ENCODE data around the gene CDK12.
"Not testable (repeated sequence)": the region's sequence is repeated elsewhere in the genome, so short reads cannot be mapped to it uniquely, and the experiment has no call there.

The CDK12 gene

DNA sequence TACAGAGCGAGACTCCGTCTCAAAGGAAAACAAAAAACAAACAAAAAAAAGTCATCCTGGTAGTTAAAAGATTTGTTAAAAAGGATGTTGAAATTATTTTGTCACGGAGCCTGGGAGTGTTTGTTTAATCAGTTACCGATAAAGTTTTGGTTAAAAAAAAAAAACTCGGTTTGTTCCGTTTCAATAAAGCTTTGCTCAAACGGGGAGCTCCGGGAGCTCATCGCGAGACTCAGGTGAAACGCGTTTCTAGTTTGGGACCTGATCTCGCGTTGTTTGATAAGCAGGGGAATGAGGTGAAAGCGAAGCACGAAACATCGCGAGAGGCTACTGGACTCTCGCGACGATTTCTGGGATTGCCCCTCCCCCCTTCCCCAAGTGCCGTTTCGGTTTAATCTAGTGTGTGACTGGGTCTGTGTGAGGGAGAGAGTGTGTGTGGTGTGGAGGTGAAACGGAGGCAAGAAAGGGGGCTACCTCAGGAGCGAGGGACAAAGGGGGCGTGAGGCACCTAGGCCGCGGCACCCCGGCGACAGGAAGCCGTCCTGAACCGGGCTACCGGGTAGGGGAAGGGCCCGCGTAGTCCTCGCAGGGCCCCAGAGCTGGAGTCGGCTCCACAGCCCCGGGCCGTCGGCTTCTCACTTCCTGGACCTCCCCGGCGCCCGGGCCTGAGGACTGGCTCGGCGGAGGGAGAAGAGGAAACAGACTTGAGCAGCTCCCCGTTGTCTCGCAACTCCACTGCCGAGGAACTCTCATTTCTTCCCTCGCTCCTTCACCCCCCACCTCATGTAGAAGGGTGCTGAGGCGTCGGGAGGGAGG lies at the start of gene CDK12:
Gene CDK12, plus strand, starts transcription at position 374 of the 813 bp plus-strand sequence. CDS start 586 bp downstream, outside the sequence.
- peak; percentile 98 for DNase-seq (ENCODE audit: low read depth, low spot score)

DNA sequence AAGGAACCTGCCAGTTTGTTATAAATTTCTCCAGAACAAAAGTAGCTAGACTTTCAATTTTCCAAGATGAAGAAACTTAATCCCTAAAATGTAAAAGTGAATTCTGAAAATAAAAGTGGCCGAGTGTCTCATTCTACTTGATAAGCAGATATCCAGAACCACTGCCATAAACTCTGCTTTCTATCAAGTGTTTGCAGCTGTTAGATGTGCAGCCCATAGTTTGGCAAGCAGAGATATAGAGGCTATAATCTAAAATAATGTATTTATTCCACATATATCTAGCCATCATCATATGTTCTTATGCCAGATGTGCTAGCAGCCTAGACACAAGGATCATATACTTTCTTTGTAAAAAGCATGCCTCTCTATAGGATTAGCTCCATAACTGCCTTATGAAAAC lies 45.1 kb upstream of the CDK12 start:
- no peak for DNase-seq (ENCODE audit: low read depth, low spot score)

DNA sequence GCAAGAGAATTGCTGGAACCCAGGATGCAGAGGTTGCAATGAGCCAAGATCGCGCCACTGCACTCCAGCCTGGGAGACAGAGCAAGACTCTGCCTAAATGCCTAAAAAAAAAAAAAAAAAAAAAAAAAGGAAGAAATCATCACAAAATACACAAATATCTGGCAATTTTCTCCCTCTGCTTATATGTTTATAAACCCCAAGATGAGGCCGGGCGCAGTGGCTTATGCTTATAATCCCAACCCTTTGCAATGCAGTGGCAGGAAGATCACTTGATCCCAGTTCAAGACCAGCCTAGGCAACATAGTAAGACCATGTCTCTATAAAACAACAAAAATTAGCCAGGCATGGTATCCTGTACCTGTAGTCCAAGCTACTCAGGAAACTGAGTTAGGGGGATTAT lies 31.7 kb upstream of the CDK12 start:
- DNase-seq (ENCODE audit: low read depth, low spot score): no peak

DNA sequence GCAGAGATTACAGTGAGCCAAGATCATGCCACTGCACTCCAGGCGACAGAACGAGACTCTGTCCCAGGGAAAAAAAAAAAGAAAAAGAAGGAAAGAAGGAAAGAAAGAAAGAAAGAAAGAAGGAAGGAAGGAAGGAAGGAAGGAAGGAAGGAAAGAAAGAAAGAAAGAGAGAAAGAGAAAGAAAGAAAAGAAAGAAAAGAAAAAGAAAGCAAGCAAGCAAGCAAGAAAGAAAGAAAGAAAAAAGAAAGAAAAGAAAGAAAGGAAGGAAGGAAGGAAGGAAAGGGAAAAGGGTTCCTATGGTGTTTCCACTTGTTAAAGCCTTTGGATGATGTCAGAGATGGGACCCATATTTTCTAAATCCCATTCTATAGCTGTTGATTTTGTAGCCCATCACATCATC lies 21.4 kb upstream of the CDK12 start:
- DNase-seq (ENCODE audit: low read depth, low spot score): not testable (repeated sequence)

GRCh38 chr17:39443326-39443725 lies 18.0 kb upstream of the CDK12 start:
- DNase-seq (ENCODE audit: low read depth, low spot score): no peak

GRCh38 chr17:39447561-39447960 lies 13.7 kb upstream of the CDK12 start:
- DNase-seq (ENCODE audit: low read depth, low spot score): no peak

- no peak for DNase-seq (ENCODE audit: low read depth, low spot score)
Observed at GRCh38 chr17:39450051-39450450, 11.2 kb upstream of the CDK12 start.

- DNase-seq (ENCODE audit: low read depth, low spot score): peak; percentile 91
Observed at GRCh38 chr17:39450847-39451581, 10.3 kb upstream of the CDK12 start, which contains the start of gene MED1. Gene MED1, minus strand, starts transcription at chr17:39451263. Its CDS starts 201 bp downstream, at chr17:39451062.

GRCh38 chr17:39455919-39456318 lies 5.4 kb upstream of the CDK12 start:
- no peak for DNase-seq (ENCODE audit: low read depth, low spot score)

DNA sequence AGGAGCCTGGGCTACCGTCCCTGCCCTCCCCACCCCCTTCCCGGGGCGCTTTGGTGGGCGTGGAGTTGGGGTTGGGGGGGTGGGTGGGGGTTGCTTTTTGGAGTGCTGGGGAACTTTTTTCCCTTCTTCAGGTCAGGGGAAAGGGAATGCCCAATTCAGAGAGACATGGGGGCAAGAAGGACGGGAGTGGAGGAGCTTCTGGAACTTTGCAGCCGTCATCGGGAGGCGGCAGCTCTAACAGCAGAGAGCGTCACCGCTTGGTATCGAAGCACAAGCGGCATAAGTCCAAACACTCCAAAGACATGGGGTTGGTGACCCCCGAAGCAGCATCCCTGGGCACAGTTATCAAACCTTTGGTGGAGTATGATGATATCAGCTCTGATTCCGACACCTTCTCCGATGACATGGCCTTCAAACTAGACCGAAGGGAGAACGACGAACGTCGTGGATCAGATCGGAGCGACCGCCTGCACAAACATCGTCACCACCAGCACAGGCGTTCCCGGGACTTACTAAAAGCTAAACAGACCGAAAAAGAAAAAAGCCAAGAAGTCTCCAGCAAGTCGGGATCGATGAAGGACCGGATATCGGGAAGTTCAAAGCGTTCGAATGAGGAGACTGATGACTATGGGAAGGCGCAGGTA lies 762 bp downstream of the CDK12 start:
- no peak for DNase-seq (ENCODE audit: low read depth, low spot score)

DNA sequence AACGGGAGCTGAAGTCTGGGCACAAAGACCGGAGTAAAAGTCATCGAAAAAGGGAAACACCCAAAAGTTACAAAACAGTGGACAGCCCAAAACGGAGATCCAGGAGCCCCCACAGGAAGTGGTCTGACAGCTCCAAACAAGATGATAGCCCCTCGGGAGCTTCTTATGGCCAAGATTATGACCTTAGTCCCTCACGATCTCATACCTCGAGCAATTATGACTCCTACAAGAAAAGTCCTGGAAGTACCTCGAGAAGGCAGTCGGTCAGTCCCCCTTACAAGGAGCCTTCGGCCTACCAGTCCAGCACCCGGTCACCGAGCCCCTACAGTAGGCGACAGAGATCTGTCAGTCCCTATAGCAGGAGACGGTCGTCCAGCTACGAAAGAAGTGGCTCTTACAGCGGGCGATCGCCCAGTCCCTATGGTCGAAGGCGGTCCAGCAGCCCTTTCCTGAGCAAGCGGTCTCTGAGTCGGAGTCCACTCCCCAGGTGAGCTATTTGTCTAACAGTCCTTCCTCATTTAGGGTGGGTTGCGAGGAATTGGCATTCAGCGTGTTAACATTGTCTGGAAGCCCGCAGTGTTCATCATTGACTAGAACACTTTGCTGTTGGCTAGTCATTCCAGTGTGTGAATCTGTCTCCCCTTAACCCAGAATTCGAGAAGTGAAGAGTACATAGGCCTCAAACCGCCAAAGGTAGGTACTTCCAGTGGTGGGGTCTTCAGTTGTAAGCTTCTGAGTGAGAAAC lies 1.5 kb downstream of the CDK12 start:
- DNase-seq (ENCODE audit: low read depth, low spot score): no peak

GRCh38 chr17:39464639-39465181 lies 3.4 kb downstream of the CDK12 start:
- DNase-seq (ENCODE audit: low read depth, low spot score): not testable (repeated sequence)

DNA sequence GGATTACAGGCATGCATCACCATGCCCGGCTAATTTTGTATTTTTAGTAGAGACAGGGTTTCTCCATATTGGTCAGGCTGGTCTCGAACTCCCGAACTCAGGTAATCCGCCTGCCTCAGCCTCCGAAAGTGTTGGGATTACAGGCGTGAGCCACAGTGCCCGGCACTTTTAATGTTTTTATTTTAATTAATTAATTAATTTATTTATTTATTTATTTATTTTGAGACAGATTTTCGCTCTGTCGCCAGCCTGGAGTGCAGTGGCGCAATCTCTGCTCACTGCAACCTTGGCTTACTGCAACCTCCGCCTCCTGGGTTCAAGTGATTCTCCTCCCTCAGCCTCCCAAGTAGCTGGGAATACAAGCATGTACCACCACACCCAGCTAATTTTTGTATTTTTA lies 7.3 kb downstream of the CDK12 start:
- DNase-seq (ENCODE audit: low read depth, low spot score): not testable (repeated sequence)

- no peak for DNase-seq (ENCODE audit: low read depth, low spot score)
Observed at GRCh38 chr17:39473310-39473709, 12.0 kb downstream of the CDK12 start.

DNA sequence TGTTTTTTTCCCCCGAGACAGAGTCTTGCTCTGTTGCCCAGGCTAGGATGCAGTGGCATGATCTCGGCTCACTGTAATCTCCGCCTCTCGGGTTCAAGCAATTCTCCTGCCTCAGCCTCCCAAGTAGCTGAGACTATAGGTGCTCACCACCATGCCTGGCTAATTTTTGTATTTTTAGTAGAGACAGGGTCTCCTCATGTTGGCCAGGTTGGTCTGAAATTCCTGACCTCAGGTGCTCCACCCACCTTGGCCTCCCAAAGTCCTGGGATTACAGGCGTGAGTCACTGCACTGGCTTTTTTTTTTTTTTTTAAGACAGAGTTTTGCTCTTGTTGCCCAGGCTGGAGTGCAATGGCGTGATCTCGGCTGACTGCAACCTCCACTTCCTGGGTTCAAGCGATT lies 18.3 kb downstream of the CDK12 start:
- DNase-seq (ENCODE audit: low read depth, low spot score): not testable (repeated sequence)

DNA sequence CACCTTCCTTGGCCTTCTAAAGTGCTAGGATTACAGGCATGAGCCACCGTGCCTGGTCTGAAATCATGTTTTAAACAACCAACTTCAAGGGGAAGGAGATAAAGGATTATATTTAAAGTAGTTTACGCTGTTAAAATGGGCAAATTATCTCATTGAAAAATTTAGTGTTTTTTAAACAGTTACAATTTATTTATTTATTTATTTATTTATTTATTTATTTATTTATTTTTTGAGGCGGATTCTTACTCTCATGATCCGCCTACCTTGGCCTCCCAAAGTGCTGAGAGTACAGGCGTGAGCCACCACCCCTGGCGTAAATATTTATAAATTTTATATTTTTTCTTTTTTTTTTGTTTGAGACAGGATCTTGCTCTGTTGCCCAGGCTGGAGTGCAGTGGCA lies 22.2 kb downstream of the CDK12 start:
- DNase-seq (ENCODE audit: low read depth, low spot score): no peak

DNA sequence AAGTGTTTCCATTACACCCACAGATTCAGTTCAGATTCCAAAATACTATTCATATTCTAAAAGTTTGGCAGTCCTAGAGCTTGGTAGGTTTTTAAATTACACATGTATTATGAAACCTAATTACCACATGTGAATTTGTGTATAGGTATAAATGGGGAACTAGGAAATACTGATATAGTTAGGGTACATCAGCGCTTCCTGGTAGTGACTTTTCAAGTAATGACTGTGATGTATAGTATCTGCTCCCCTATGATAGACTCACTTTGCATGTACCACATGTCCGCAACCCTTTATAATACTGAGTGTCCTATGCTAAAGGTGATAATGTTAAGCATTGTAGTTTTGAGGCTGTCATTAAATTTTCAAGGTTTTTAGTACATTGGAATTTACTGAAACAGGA lies 22.9 kb downstream of the CDK12 start:
- DNase-seq (ENCODE audit: low read depth, low spot score): no peak

DNA sequence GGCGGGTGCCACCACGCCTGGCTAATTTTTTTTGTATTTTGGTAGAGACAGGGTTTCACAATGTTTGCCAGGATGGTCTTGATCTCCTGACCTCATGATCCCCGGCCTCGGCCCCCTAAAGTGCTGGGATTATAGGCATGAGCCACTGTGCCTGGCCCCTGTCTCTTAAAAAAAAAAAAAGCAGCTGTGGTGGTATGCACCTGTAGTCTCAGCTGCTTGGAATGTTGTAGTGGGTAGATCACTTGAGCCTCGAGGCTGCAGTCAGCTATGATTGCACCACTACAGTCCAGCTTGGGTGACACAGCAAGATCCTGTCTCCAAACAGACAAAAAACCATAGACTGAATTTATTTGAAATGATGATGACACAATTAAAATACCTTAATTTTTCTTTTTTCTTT lies 24.3 kb downstream of the CDK12 start:
- DNase-seq (ENCODE audit: low read depth, low spot score): no peak

DNA sequence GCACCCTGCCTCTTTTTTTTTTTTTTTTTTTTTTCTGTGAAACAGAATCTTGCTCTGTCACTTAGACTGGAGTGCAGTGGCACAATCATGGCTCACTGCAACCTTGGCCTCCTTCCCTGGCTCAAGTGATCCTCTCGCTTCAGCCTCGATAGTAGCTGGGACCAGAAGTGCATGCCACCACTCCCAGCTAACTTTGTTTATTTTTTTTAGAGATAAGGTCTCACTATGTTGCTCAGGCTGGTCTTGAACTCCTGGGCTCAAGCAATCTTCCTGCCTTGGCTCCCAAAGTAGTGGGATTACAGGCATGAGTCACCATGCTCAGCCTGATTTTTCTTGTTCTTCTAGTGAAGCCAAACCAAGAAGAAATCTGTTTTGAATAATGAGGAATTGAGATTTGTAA lies 25.0 kb downstream of the CDK12 start:
- no peak for DNase-seq (ENCODE audit: low read depth, low spot score)

DNA sequence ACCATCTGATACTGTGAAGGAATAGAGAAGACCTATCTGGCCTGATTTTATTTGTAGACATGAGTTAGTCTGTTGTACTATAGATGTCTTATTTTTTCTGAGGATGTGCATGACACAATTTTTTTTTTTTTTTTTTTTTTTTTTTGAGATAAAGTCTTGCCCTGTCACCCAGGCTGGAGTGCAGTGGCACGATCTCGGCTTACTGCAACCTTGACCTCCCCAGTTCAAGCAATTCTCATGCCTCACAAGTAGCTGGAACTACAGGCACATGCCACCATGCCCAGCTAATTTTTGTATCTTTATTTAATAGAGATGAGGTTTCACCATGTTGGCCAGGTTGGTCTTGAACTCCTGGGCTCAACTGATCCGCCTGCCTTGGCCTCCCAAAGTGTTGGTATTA lies 26.2 kb downstream of the CDK12 start:
- DNase-seq (ENCODE audit: low read depth, low spot score): not testable (repeated sequence)

DNA sequence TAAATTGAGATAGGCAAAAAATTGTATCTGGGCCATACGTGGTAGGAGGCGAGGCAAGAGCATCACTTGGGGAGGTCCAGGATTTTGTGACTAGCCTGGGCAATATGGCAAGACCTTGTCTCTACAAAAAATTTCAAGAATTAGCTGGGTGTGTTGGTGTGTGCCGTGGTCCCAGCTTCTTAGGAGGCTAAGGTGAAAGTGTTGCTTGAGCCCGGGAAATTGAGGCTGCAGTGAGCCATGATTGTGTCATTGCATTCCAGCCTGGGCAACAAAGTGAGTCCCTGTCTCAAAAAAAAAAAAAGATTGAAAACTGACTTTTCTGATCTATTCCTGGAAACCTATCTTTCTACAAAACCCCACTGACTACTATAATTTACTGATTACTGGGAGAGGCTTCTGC lies 26.7 kb downstream of the CDK12 start:
- DNase-seq (ENCODE audit: low read depth, low spot score): no peak

Data from smooth muscle cell of the brain vasculature (primary cell).